CD8-positive, alpha-beta memory T cell (primary cell): Measurements from ENCODE around the gene TNIK. TPM values are rescaled to one million over a fixed set of nuclear protein-coding genes. Genes with fewer than 3 reads are reported as not detected.

Source experiments
- CTCF ChIA-PET: fragments of 350-600 bp; sonication (Branson Sonifier 250); formaldehyde crosslinking; loops from one replicate; lab custom pipeline; 2021; ENCODE audit warnings: antibody characterized with exemption; lab: Charles Lee
- POLR2A ChIA-PET: fragments of 350-600 bp; sonication (Branson Sonifier 250); formaldehyde crosslinking; loops from one replicate; lab custom pipeline; 2021; ENCODE audit warnings: antibody characterized with exemption; lab: Charles Lee
- DNase-seq, 5 donors: peaks; one replicate each; pipeline versions ENCODE4 v3.0.0 to v3.0.0-alpha.2; 2020 to 2022; ENCODE audit warnings: mixed read lengths in 1 of 5
- H3K27ac ChIP-seq: one replicate; pipeline ENCODE4 v1.7.0; 2013; ENCODE audit warnings: low read depth, mild to moderate bottlenecking, low read length, moderate library complexity
- H3K27me3 ChIP-seq: 2 replicates; pipeline ENCODE4 v1.7.0; 2013; ENCODE audit warnings: low read length, mild to moderate bottlenecking; ENCODE audit not compliant: insufficient read depth, poor library complexity, severe bottlenecking
- H3K36me3 ChIP-seq: 2 replicates; pipeline ENCODE4 v1.7.0; 2013; ENCODE audit warnings: mild to moderate bottlenecking, low read length, moderate library complexity; ENCODE audit not compliant: insufficient read depth
- H3K4me1 ChIP-seq: 2 replicates; pipeline ENCODE4 v1.7.0; 2013; ENCODE audit warnings: mild to moderate bottlenecking, low read length, moderate library complexity; ENCODE audit not compliant: insufficient read depth
- H3K4me3 ChIP-seq: 2 replicates; pipeline ENCODE4 v1.7.0; 2013; ENCODE audit warnings: mild to moderate bottlenecking, low read length
- H3K9me3 ChIP-seq: 2 replicates; pipeline ENCODE4 v1.7.0; 2013; ENCODE audit warnings: mild to moderate bottlenecking, low read length
- H3K27ac Mint-ChIP-seq, 8 donors: one replicate each; pipeline ENCODE4 v1.8.0; 2020 to 2021; ENCODE audit warnings: mixed read lengths in 8 of 8, mild to moderate bottlenecking in 6 of 8, inconsistent platforms in 3 of 8, moderate library complexity in 3 of 8
- H3K27me3 Mint-ChIP-seq, 2 donors: one replicate each; pipeline ENCODE4 v1.8.0; 2020 to 2021; ENCODE audit warnings: mixed read lengths in 2 of 2, mild to moderate bottlenecking in 1 of 2, moderate library complexity in 1 of 2
- H3K36me3 Mint-ChIP-seq, 3 donors: one replicate each; pipeline ENCODE4 v1.8.0; 2020 to 2021; ENCODE audit warnings: mixed read lengths in 3 of 3, inconsistent platforms in 1 of 3, mild to moderate bottlenecking in 1 of 3
- H3K4me1 Mint-ChIP-seq, 3 donors: one replicate each; pipeline ENCODE4 v1.8.0; 2020 to 2021; ENCODE audit warnings: mixed read lengths in 3 of 3, inconsistent platforms in 1 of 3, mild to moderate bottlenecking in 1 of 3
- H3K4me3 Mint-ChIP-seq, 7 donors: one replicate each; pipeline ENCODE4 v1.8.0; 2020 to 2021; ENCODE audit warnings: mixed read lengths in 7 of 7, mild to moderate bottlenecking in 6 of 7, moderate library complexity in 4 of 7, inconsistent platforms in 2 of 7
- H3K9me3 Mint-ChIP-seq, 5 donors: one replicate each; pipeline ENCODE4 v1.8.0; 2020 to 2022; ENCODE audit warnings: mixed read lengths in 5 of 5, mild to moderate bottlenecking in 3 of 5, moderate library complexity in 2 of 5, inconsistent platforms in 1 of 5
- polyA plus RNA-seq: library from polyadenylated mRNA; unstranded; fragments of 300-500 nt; fragmentation: Illumina TruSeq; gene quantifications from one replicate; pipeline ENCODE4 v1.2.3, GENCODE V29; 2021
- total RNA-seq, 2 experiments: library from RNA; stranded (reverse); gene quantifications; one replicate each; pipeline ENCODE4 v1.2.3, GENCODE V29; 2021

TNIK gene
- total and polyA plus RNA-seq, 3 experiments from 2014 or later = 15.9 to 19.2 (median 17.7) TPM

DNA sequence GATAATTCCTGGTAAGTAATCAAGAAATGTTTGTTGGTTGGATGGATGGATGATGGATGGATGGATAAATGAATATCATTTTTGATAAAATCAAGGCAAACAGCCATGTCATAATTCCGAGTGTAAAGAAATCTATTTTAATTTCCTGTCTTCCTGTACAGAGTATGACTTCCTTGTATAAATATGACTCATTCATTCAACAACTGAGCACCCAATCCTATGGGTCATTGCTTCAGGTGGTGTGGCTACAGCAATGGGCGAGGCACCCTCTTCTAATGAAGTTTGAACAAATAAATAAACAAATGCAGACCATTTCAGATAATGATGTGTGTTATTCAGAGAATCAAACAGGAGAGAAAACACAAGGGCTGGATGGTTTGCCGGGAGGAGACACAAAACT is 198.7 kb downstream of the TNIK start:
- Histone ChIP-seq H3K4me1 (peaks cover 54% of the 10 kb centered on the region), H3K9me3 (no peaks in the 10 kb centered on the region), H3K36me3 (no peaks in the 10 kb centered on the region), H3K27me3 (no peaks in the 10 kb centered on the region), H3K4me3 (no peak overlapping the region), H3K27ac (no peak overlapping the region)
- ChIA-PET POLR2A (no interaction called here), CTCF (no interaction called here)
- Mint-ChIP-seq H3K27me3 (no peaks in the 10 kb centered on the region), H3K36me3 (peaks cover 0 to 4% (median 0%) of the 10 kb centered on the region in 3 donors), H3K27ac (peak overlapping the region in 5 of 8 donors; percentile 6 to 78 (median 56)), H3K9me3 (no peaks in the 10 kb centered on the region), H3K4me1 (peaks cover 69 to 84% (median 84%) of the 10 kb centered on the region in 3 donors), H3K4me3 (peak overlapping the region in 1 of 7 donors; percentile 18)
- DNase-seq = no peak

DNA sequence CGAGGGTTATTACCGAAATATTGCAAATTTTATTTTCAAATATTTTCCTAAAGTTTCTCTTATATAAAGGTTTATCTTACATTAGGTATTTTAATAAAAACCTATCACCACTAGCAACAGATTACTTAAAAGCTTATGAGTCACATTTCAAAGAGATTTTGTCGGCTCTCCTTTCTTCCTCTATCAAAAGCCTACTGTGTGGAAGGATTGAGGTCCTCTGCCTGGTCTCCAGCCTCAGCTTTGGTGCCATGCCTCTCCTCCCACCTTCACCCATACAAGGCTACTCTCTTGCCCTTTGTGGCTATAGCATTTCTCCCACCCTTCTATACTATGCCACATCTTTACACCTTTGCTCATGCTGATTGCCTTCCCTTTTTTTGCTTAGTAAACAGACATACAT is 199.3 kb downstream of the TNIK start:
- H3K36me3 Mint-ChIP-seq = peaks cover 0 to 5% (median 0%) of the 10 kb centered on the region in 3 donors
- H3K27ac ChIP-seq = no peak overlapping the region
- ChIA-PET POLR2A (no interaction called here), CTCF (no interaction called here)
- no peaks in the 10 kb centered on the region for H3K27me3 Mint-ChIP-seq
- no peaks in the 10 kb centered on the region for H3K9me3 ChIP-seq
- peak overlapping the region in 4 of 8 donors; percentile 6 to 77 (median 31) for H3K27ac Mint-ChIP-seq
- no peaks in the 10 kb centered on the region for H3K9me3 Mint-ChIP-seq
- peaks cover 70 to 84% (median 84%) of the 10 kb centered on the region in 3 donors for H3K4me1 Mint-ChIP-seq
- no peak for DNase-seq
- H3K4me1 ChIP-seq = peaks cover 54% of the 10 kb centered on the region
- H3K36me3 ChIP-seq = no peaks in the 10 kb centered on the region
- H3K27me3 ChIP-seq = no peaks in the 10 kb centered on the region
- no peak overlapping the region for H3K4me3 Mint-ChIP-seq
- no peak overlapping the region for H3K4me3 ChIP-seq

DNA sequence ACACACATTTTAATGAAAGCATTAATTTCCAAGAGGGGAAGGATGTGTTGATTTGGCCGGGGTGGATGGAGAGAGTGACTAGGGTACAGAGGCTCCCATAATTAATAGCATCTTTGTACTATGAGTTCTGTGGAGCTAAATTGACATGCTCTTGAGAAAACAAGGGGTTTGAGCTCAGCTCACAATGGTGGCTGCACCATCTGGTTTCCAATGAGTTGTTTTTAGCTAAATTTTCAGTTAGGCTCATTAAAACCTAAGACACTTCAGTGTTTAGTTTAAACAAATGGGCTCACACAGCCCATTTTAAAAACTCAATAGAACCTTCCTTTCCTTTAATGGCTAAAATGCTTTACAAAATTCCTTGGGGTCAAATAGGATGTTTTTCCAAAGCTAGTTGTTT is 199.7 kb downstream of the TNIK start:
- DNase-seq = no peak
- POLR2A ChIA-PET = no interaction called here
- Histone ChIP-seq H3K36me3 (no peaks in the 10 kb centered on the region), H3K4me3 (no peak overlapping the region), H3K4me1 (peaks cover 54% of the 10 kb centered on the region), H3K27ac (no peak overlapping the region), H3K27me3 (no peaks in the 10 kb centered on the region), H3K9me3 (no peaks in the 10 kb centered on the region)
- no peaks in the 10 kb centered on the region for H3K9me3 Mint-ChIP-seq
- CTCF ChIA-PET = no interaction called here
- no peak overlapping the region for H3K4me3 Mint-ChIP-seq
- peaks cover 0 to 5% (median 0%) of the 10 kb centered on the region in 3 donors for H3K36me3 Mint-ChIP-seq
- peaks cover 70 to 84% (median 84%) of the 10 kb centered on the region in 3 donors for H3K4me1 Mint-ChIP-seq
- H3K27me3 Mint-ChIP-seq = no peaks in the 10 kb centered on the region
- peak overlapping the region in 3 of 8 donors; percentile 14 to 75 (median 22) for H3K27ac Mint-ChIP-seq

DNA sequence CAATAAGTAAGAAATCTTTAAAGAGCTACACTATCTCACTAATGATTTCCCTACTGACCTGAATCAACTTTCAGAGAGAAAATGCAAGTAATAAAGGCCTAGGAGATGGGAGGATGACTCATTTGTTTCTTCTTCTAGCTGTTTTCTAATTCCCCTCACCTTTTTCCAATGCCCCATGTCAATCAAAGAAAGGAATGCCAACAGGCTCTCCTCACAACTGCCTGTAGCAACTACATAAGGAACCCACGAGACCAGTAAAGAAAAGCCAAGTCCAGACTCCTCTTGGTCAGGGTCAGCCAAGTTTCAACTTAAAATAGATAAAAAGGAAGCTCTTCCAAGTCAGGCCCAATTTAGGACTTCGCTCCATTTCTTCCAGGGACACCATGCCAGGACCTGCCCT is 201.9 kb downstream of the TNIK start:
- no peaks in the 10 kb centered on the region for H3K36me3 ChIP-seq
- no peak for DNase-seq
- H3K27ac Mint-ChIP-seq = peak overlapping the region; percentile 82 to 98 (median 90)
- ChIA-PET POLR2A (no interaction called here), CTCF (no interaction called here)
- no peak overlapping the region for H3K27ac ChIP-seq
- H3K4me1 ChIP-seq = peaks cover 73% of the 10 kb centered on the region
- H3K9me3 Mint-ChIP-seq = no peaks in the 10 kb centered on the region
- no peaks in the 10 kb centered on the region for H3K27me3 Mint-ChIP-seq
- peaks cover 86 to 98% (median 96%) of the 10 kb centered on the region in 3 donors for H3K4me1 Mint-ChIP-seq
- H3K27me3 ChIP-seq = no peaks in the 10 kb centered on the region
- H3K4me3 Mint-ChIP-seq = peak overlapping the region in 1 of 7 donors; percentile 2
- H3K9me3 ChIP-seq = no peaks in the 10 kb centered on the region
- H3K4me3 ChIP-seq = no peak overlapping the region
- peaks cover 0 to 5% (median 0%) of the 10 kb centered on the region in 3 donors for H3K36me3 Mint-ChIP-seq

DNA sequence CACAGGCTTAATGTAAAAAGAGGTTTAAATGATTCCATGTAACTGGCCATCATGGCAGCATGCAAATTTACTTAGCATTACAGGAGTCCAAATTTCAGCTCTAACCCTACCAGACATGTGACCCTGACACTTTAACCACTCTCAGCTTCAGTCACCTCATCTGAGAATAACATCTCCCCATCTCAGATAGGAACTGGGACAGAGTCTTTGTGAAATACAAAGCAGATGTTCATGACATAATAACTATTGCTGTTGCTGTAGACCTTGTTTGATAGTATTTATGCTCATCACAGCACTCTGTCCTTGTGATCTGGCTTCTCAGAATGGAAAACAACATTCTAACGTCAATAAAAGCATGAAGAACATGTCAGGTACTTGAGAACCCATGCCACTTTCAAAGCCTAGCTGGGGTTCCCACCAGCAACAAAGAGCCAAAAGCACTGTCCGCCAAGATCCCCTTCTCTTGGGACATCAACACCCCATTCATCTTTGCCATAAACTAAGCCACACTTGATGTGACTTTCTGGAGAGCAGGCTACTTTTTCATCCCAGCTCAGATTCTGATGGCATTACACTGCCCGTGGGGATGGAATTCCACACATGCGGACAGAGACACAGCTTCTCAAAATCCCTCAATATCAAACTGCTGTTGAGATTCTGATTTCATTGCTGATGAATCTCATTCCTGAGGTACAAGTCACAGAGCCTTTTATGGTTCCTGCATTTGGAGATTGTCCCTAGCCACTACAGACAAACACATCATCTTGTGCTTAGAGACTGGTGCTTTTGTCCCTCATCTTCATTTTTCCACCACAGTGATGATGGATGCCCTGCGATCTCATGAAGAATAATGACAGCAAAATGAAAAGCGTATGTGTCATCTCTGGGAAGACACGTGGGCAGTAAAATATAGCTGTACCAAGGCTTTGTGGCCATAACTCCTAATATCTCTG is 202.7 kb downstream of the TNIK start:
- H3K4me3 Mint-ChIP-seq = peak overlapping the region in 6 of 7 donors; percentile 20 to 62 (median 32)
- H3K9me3 ChIP-seq = no peaks in the 10 kb centered on the region
- CTCF ChIA-PET = no interaction called here
- H3K4me3 ChIP-seq = peak overlapping the region; percentile 5
- H3K27ac Mint-ChIP-seq = peak overlapping the region; percentile 87 to 98 (median 94)
- H3K27me3 Mint-ChIP-seq = no peaks in the 10 kb centered on the region
- H3K36me3 ChIP-seq = no peaks in the 10 kb centered on the region
- H3K36me3 Mint-ChIP-seq = peaks cover 0 to 5% (median 0%) of the 10 kb centered on the region in 3 donors
- H3K9me3 Mint-ChIP-seq = no peaks in the 10 kb centered on the region
- peaks cover 84 to 96% (median 95%) of the 10 kb centered on the region in 3 donors for H3K4me1 Mint-ChIP-seq
- peaks cover 81% of the 10 kb centered on the region for H3K4me1 ChIP-seq
- no peak overlapping the region for H3K27ac ChIP-seq
- H3K27me3 ChIP-seq = no peaks in the 10 kb centered on the region
- no peak for DNase-seq
- POLR2A ChIA-PET = no interaction called here

DNA sequence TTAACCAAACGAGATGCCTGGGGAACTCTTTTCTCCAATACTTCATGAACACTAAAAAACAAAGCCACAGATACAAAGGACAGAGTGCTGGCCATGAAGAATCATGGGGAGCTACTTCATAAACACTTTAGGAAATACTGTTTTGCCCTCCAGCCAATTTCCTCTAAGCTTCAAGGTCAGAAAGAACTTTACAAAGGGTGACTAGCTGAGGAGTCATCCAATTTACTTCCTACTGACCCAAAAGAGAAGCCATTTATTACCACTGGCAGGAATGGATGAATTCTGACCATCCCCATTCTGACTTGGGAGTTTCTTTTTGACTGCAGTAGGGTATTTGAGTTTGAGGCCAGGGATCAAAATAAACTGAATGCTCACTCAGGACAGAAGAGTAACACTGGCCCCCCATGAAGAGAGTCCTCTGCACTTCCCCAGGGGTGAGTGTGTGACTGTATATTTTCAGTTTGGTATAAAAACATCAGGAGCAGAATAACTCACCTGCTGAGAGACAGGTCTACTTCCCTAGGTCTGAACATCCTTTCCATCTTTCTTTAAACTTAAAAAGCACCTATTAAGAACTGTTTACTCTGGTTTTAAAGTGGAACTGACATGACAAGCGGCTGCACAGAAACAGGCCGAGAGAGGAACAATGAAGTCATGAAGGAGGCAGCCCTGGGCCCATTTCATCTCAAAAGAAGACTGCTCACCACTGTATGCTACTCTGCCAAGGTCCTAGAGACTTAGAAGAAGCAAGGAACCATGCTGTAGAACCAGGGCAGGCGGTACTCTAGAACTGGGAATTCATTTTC is 203.6 kb downstream of the TNIK start:
- Histone ChIP-seq H3K27ac (no peak overlapping the region), H3K27me3 (no peaks in the 10 kb centered on the region), H3K36me3 (no peaks in the 10 kb centered on the region), H3K9me3 (no peaks in the 10 kb centered on the region), H3K4me3 (peak overlapping the region; percentile 5), H3K4me1 (peaks cover 81% of the 10 kb centered on the region)
- POLR2A ChIA-PET = no interaction called here
- Mint-ChIP-seq H3K9me3 (no peaks in the 10 kb centered on the region), H3K27ac (peak overlapping the region; percentile 87 to 98 (median 94)), H3K36me3 (peaks cover 0 to 6% (median 1%) of the 10 kb centered on the region in 3 donors), H3K4me3 (peak overlapping the region in 6 of 7 donors; percentile 7 to 85 (median 66)), H3K27me3 (no peaks in the 10 kb centered on the region), H3K4me1 (peaks cover 85 to 96% (median 95%) of the 10 kb centered on the region in 3 donors)
- CTCF ChIA-PET = no interaction called here
- no peak for DNase-seq

DNA sequence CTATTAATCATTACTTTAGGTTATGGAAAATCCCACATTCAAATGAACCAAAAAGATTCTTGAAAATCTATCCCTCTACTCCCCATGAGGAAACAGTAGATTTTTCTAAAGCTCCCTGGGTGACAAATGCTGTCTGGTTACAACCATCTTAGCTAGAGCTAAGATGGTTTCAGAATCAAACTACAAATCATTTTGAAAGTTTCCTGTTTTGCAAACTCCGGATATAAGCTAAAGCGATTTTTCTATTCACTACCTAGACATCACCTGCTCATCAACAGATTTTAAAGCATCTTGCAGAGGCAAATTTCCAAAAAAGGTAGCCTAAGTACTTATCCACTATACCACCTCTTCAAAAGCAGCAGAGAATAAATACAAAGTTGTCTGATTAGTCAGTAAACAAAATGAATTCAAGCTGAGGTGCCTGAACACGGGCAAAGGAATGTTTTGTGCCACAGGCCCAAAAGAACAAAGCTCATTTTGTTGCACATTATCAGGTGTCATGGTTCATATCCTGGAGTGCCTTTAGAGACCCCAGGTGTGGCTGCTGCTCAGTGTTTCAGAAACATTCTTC is 204.9 kb downstream of the TNIK start:
- DNase-seq = peak in 2 of 5 donors; percentile 17 to 48
- Mint-ChIP-seq H3K27ac (peak overlapping the region; percentile 87 to 98 (median 94)), H3K4me1 (peaks cover 83 to 97% (median 96%) of the 10 kb centered on the region in 3 donors), H3K4me3 (peak overlapping the region; percentile 2 to 85 (median 68)), H3K27me3 (no peaks in the 10 kb centered on the region), H3K9me3 (no peaks in the 10 kb centered on the region), H3K36me3 (peaks cover 0 to 6% (median 1%) of the 10 kb centered on the region in 3 donors)
- H3K27me3 ChIP-seq = no peaks in the 10 kb centered on the region
- peaks cover 86% of the 10 kb centered on the region for H3K4me1 ChIP-seq
- H3K9me3 ChIP-seq = no peaks in the 10 kb centered on the region
- ChIA-PET CTCF (interaction anchor here (1.0 to 1.2 kb wide), 2 partner anchors 18 to 205 kb away, joined by 3 read pairs; partner anchors contain the start of gene TNIK), POLR2A (interaction anchor here (0.5 to 0.7 kb wide), 4 partner anchors 38 to 147 kb away, joined by 3 to 5 read pairs (median 3); no protein-coding TSS in a partner anchor)
- peak overlapping the region; percentile 16 for H3K4me3 ChIP-seq
- H3K27ac ChIP-seq = peak overlapping the region; percentile 15
- no peaks in the 10 kb centered on the region for H3K36me3 ChIP-seq
